ENCODE measurements around the gene LCP1. TPM values are rescaled to one million over a fixed set of nuclear protein-coding genes. Genes with fewer than 3 reads are reported as not detected.

The LCP1 gene
- total RNA-seq, result 0.09 and 0.28 TPM in 2 replicates

GRCh38 chr13:46181840-46182490 is at the start of gene LCP1:
Gene LCP1 (minus strand): TSS chr13:46182177. CDS start chr13:46159662, 22,515 bp downstream.

GRCh38 chr13:46211483-46212351 is 29.7 kb upstream of the LCP1 start, which contains the start of gene LRRC63:
Gene LRRC63 (plus strand): TSS chr13:46211928. CDS start chr13:46213035, 1,107 bp downstream.

GRCh38 chr13:46104868-46105267 is 77.1 kb downstream of the LCP1 start, which contains the start of gene CPB2:
Gene CPB2 (minus strand): TSS chr13:46105033. CDS start chr13:46105009, 24 bp downstream.

Other genes starting within 250 kb of the LCP1 start
- gene ZC3H13, start 129.4 kb downstream of the LCP1 start, total RNA-seq, result 11.5 and 13.0 TPM in 2 replicates
- not detected in 2 replicates for gene CPB2, start 77.1 kb downstream of the LCP1 start, total RNA-seq
- under 0.01 TPM in 1 of 2 replicates, not detected in the other for gene LRRC63, start 29.8 kb upstream of the LCP1 start, total RNA-seq
- gene RUBCNL, start 205.1 kb upstream of the LCP1 start, total RNA-seq, result 0.14 and 0.55 TPM in 2 replicates